HEK293T (cell line): Measurements from ENCODE around the gene CTNNBIP1.

Experiments
- CTCF ChIA-PET: fragments of 350-600 bp; formaldehyde crosslinking; extraction: SDS; loops from one replicate; lab custom pipeline; 2021; ENCODE audit warnings: antibody characterized with exemption, inconsistent platforms; lab: Yijun Ruan, JAX
- POLR2A ChIA-PET: fragments of 350-600 bp; formaldehyde crosslinking; extraction: SDS; loops from one replicate; lab custom pipeline; 2020; ENCODE audit warnings: antibody characterized with exemption, inconsistent platforms; lab: Yijun Ruan, JAX
- DNase-seq: peaks from one replicate; pipeline ENCODE4 v3.0.0; 2012; ENCODE audit warnings: mixed read lengths; ENCODE audit errors: extremely low spot score
- ARNT ChIP-seq: fragments of 450-650 bp; IDR thresholded peaks from 2 replicates; pipeline ENCODE4 v1.6.1; 2017; ENCODE audit warnings: mild to moderate bottlenecking
- BHLHE40 ChIP-seq: fragments of 450-650 bp; IDR thresholded peaks from 2 replicates; pipeline ENCODE4 v1.6.1; 2016; ENCODE audit warnings: mild to moderate bottlenecking, moderate library complexity, borderline replicate concordance
- CTBP1 ChIP-seq: fragments of 450-650 bp; IDR thresholded peaks from 2 replicates; pipeline ENCODE4 v1.6.1; 2016; ENCODE audit warnings: borderline replicate concordance
- ELF4 ChIP-seq: fragments of 450-650 bp; IDR thresholded peaks from 2 replicates; pipeline ENCODE4 v1.6.1; 2017; ENCODE audit warnings: antibody characterized with exemption
- FOXA1 ChIP-seq: fragments of 450-650 bp; IDR thresholded peaks from 2 replicates; pipeline ENCODE4 v1.6.1; 2016; ENCODE audit warnings: mild to moderate bottlenecking
- FOXK2 ChIP-seq: fragments of 450-650 bp; IDR thresholded peaks from 2 replicates; pipeline ENCODE4 v1.6.1; 2016; ENCODE audit warnings: mild to moderate bottlenecking
- FOXM1 ChIP-seq: fragments of 450-650 bp; IDR thresholded peaks from 2 replicates; pipeline ENCODE4 v1.6.1; 2017; ENCODE audit warnings: mild to moderate bottlenecking, borderline replicate concordance
- HDGF ChIP-seq: fragments of 450-650 bp; IDR thresholded peaks from 2 replicates; pipeline ENCODE4 v1.6.1; 2017; ENCODE audit warnings: antibody characterized with exemption, borderline replicate concordance
- L3MBTL2 ChIP-seq: fragments of 450-650 bp; conservative IDR thresholded peaks from 2 replicates; pipeline ENCODE4 v1.6.1; 2016; ENCODE audit warnings: mild to moderate bottlenecking
- LEF1 ChIP-seq: fragments of 450-650 bp; IDR thresholded peaks from 2 replicates; pipeline ENCODE4 v1.6.1; 2017; ENCODE audit warnings: mild to moderate bottlenecking, borderline replicate concordance
- NFRKB ChIP-seq: fragments of 450-650 bp; IDR thresholded peaks from 2 replicates; pipeline ENCODE4 v1.6.1; 2016; ENCODE audit warnings: mild to moderate bottlenecking, moderate library complexity
- PKNOX1 ChIP-seq: fragments of 450-650 bp; IDR thresholded peaks from 2 replicates; pipeline ENCODE4 v1.6.1; 2016
- SP1 ChIP-seq: fragments of 450-650 bp; IDR thresholded peaks from 2 replicates; pipeline ENCODE4 v1.6.1; 2017
- SUZ12 ChIP-seq: fragments of 450-650 bp; IDR thresholded peaks from 2 replicates; pipeline ENCODE4 v1.6.1; 2016; ENCODE audit warnings: mild to moderate bottlenecking
- TARDBP ChIP-seq: fragments of 450-650 bp; IDR thresholded peaks from 2 replicates; pipeline ENCODE4 v1.6.1; 2016
- ZNF384 ChIP-seq: fragments of 450-650 bp; IDR thresholded peaks from 2 replicates; pipeline ENCODE4 v1.6.1; 2016

Gene CTNNBIP1

GRCh38 chr1:9822490-9822889, 87.6 kb downstream of the CTNNBIP1 start:
- DNase-seq: no peak
- POLR2A ChIA-PET: interaction anchor here (0.7 kb wide), 1 partner anchor 20 kb away, joined by 3 read pairs; no protein-coding TSS in a partner anchor
- CTCF ChIA-PET: interaction anchor here (0.5 kb wide), 1 partner anchor 103 kb away, joined by 3 read pairs; no protein-coding TSS in a partner anchor

GRCh38 chr1:9821710-9822109, 88.4 kb downstream of the CTNNBIP1 start:
- CTCF ChIA-PET: interaction anchor here (0.6 kb wide), 1 partner anchor 35 kb away, joined by 3 read pairs; no protein-coding TSS in a partner anchor
- POLR2A ChIA-PET: interaction anchor here (0.7 to 1.2 kb wide), 2 partner anchors 9 to 19 kb away, joined by 3 read pairs; no protein-coding TSS in a partner anchor
- TF ChIP-seq FOXM1 (no peak), SP1 (no peak), L3MBTL2 (no peak), PKNOX1 (no peak), NFRKB (no peak), FOXK2 (no peak)
- DNase-seq: no peak

More at GRCh38 chr1:9822490-9822889, 87.6 kb downstream of the CTNNBIP1 start:
- no peak for TF ChIP-seq PKNOX1
- TF ChIP-seq HDGF: no peak
- no peak for TF ChIP-seq ZNF384
- TF ChIP-seq BHLHE40: no peak
- TF ChIP-seq SP1: no peak
- no peak for TF ChIP-seq FOXM1
- TF ChIP-seq SUZ12: no peak
- TF ChIP-seq ELF4: no peak
- no peak for TF ChIP-seq FOXK2
- no peak for TF ChIP-seq L3MBTL2
- no peak for TF ChIP-seq ARNT
- TF ChIP-seq TARDBP: no peak
- TF ChIP-seq FOXA1: no peak
- no peak for TF ChIP-seq CTBP1
- TF ChIP-seq NFRKB: no peak
- TF ChIP-seq LEF1: no peak

GRCh38 chr1:9820521-9820920, 89.5 kb downstream of the CTNNBIP1 start:
- TF ChIP-seq L3MBTL2 (no peak), ZNF384 (no peak), FOXA1 (no peak), PKNOX1 (no peak), ELF4 (no peak), TARDBP (no peak), ARNT (no peak), NFRKB (no peak), HDGF (no peak), FOXK2 (no peak), CTBP1 (no peak), SUZ12 (no peak), LEF1 (no peak), FOXM1 (no peak), BHLHE40 (no peak), SP1 (no peak)
- POLR2A ChIA-PET: interaction anchor here (1.2 kb wide), 1 partner anchor 10 kb away, joined by 3 read pairs; no protein-coding TSS in a partner anchor
- no peak for DNase-seq
- CTCF ChIA-PET: no interaction called here

- POLR2A ChIA-PET: no interaction called here
- TF ChIP-seq ZNF384: peak; percentile 48
- no peak for TF ChIP-seq FOXA1
- DNase-seq: no peak
- CTCF ChIA-PET: no interaction called here
Measured at GRCh38 chr1:9817734-9818133, 92.3 kb downstream of the CTNNBIP1 start.

GRCh38 chr1:9816199-9816598, 93.9 kb downstream of the CTNNBIP1 start:
- CTCF ChIA-PET: no interaction called here
- POLR2A ChIA-PET: no interaction called here
- no peak for DNase-seq
- TF ChIP-seq ELF4 (no peak), HDGF (no peak), BHLHE40 (no peak), FOXA1 (no peak), ZNF384 (no peak; the same call in 1 of the 2 replicates), SP1 (no peak), TARDBP (no peak), ARNT (no peak), SUZ12 (no peak), FOXK2 (no peak), L3MBTL2 (no peak), LEF1 (no peak), PKNOX1 (no peak), FOXM1 (no peak)

GRCh38 chr1:9815150-9815549, 94.9 kb downstream of the CTNNBIP1 start:
- CTCF ChIA-PET: no interaction called here
- POLR2A ChIA-PET: no interaction called here
- TF ChIP-seq TARDBP (no peak), LEF1 (no peak), CTBP1 (no peak), ZNF384 (no peak), L3MBTL2 (no peak), HDGF (no peak), FOXM1 (no peak), SUZ12 (no peak), ARNT (no peak), NFRKB (no peak), BHLHE40 (no peak), ELF4 (no peak), SP1 (no peak), FOXK2 (no peak), FOXA1 (no peak), PKNOX1 (no peak)
- DNase-seq: no peak
